Measurements from ENCODE around the gene RRP8. TPM values are rescaled to one million over a fixed set of nuclear protein-coding genes. Genes with fewer than 3 reads are reported as not detected.

RRP8 gene
- total and polyA plus RNA-seq, 9 of the 15 experiments (the other 6 are each of a cell fraction or from before 2014, with no cell fraction given): 5.7 to 47.3 (median 32.6) TPM

GRCh38 chr11:6566704-6567370 is 36.6 kb downstream of the RRP8 start (continued):
- TF ChIP-seq ZNF830 (CRISPR knock-in tag; IDR thresholded peaks at IDR 0.05): no peak
- TF ChIP-seq ZNF408 (CRISPR knock-in tag; IDR thresholded peaks at IDR 0.05; ENCODE audit: low read depth): no peak

DNA sequence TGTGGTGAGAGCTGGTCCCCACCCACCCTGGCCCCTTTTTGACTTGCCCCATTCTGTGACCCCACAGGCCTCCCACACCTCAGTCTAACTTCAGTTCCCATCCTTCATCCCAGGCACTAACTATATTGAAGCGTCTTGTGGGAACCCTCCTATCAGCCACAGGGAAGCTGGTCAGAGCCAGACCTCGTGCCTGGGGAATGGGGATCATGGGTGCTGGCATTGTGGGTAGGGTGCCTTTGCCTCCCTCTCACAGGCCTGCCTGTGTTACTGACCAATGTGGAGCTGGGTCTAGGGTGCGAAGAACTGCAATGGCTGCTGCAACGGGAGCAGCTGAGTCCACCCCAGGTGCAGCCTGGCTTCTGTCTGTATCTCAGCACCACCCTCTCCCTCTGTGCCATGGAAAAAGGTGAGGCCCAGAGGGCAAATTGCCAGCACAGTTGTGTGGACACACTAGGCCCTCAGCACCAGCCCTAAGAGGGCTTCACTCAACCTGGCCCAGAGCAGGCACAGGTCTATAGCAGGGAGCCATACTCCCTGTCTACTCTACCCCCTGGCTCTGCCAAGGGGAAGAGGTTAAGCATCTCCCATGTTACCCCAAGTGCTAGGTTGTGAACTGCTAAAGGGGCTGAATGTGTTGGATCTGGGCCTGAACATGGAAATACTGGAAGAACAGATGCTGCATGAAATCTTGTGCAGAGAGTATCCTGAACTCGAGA is 37.3 kb downstream of the RRP8 start:
- Histone ChIP-seq H3K9me3 (replicated peaks; ENCODE audit: control insufficient read depth, insufficient read depth, low read depth, low read length) (no peaks in the 10 kb centered on the region), H4K20me1 (replicated peaks; ENCODE audit: control insufficient read depth, insufficient read depth, low read length) (no peaks in the 10 kb centered on the region), H3K27me3 (ENCODE audit: control insufficient read depth in 2 of 2, insufficient read depth in 2 of 2, low read length in 2 of 2) (no peaks in the 10 kb centered on the region), H3K4me1 (replicated peaks in 1 of 2; ENCODE audit: control insufficient read depth in 2 of 2, insufficient read depth in 2 of 2, low read length in 2 of 2) (peaks cover 51 to 57% of the 10 kb centered on the region in 2 experiments), H3K9ac (ENCODE audit: insufficient read depth in 1 of 2, low read depth in 2 of 2, low read length in 2 of 2) (peak overlapping the region in 1 of 2 experiments; percentile 3; a peak in 1 of 4 replicates), H3K9me1 (ENCODE audit: control insufficient read depth, insufficient read depth, low read length) (peaks cover 14% of the 10 kb centered on the region), H3K79me2 (ENCODE audit: control insufficient read depth, insufficient read depth, low read length) (no peaks in the 10 kb centered on the region), H2AFZ (ENCODE audit: low read depth, low read length) (no peak overlapping the region), H3K4me3 (no peak overlapping the region), H3K4me2 (ENCODE audit: insufficient read depth, low read length) (no peak overlapping the region), H3K27ac (ENCODE audit: extremely low read depth, low read depth, low read length) (no peak overlapping the region; the same call in 2 of the 3 replicates), H3K36me3 (ENCODE audit: control insufficient read depth, insufficient read depth, low read length) (no peaks in the 10 kb centered on the region)
- intact Hi-C loops (cut with micrococcal nuclease) (no loop called here), in situ Hi-C loops (cut with MboI) (no loop called here)
- ChIA-PET POLR2A (interaction anchor here (0.5 to 2.6 kb wide), 5 partner anchors 11 to 72 kb away, joined by 3 to 19 read pairs (median 3); partner anchors contain the start of gene TAF10), CTCF (ENCODE audit: low intra/inter-chr PET ratio) (no interaction called here)
- TF ChIP-seq, protein P1, sequence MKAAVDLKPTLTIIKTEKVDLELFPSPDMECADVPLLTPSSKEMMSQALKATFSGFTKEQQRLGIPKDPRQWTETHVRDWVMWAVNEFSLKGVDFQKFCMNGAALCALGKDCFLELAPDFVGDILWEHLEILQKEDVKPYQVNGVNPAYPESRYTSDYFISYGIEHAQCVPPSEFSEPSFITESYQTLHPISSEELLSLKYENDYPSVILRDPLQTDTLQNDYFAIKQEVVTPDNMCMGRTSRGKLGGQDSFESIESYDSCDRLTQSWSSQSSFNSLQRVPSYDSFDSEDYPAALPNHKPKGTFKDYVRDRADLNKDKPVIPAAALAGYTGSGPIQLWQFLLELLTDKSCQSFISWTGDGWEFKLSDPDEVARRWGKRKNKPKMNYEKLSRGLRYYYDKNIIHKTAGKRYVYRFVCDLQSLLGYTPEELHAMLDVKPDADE (conservative IDR thresholded peaks at IDR 0.05; ENCODE audit: control insufficient read depth, low read depth, low read length): no peak
- TF ChIP-seq ZNF644 (tag; IDR thresholded peaks at IDR 0.05; ENCODE audit: low read depth) (no peak), SMAD2 (IDR thresholded peaks at IDR 0.05; ENCODE audit: low read depth, low read length) (no peak)
- no TSS peak for BruUV-seq (replicated peaks)
- 77% methylated on average over 5 of the region's 5 CpGs for WGBS (ENCODE audit: insufficient coverage, low coverage, missing lambda C conversion rate)
- no peak for DNase-seq (ENCODE audit: extremely low read depth in 1 of 4, low spot score in 3 of 4)
- no peak for FAIRE-seq
- ATAC-seq: no peak

Measured in K562 (cell line).